Measurements from ENCODE around the gene MTHFD1.

Gene MTHFD1

GRCh38 chr14:64501411-64502171 is 113.4 kb downstream of the MTHFD1 start:
- peak; percentile 16 for DNase-seq

GRCh38 chr14:64502456-64502855 is 114.3 kb downstream of the MTHFD1 start:
- DNase-seq: peak; percentile 10

- no peak for DNase-seq
Measured at GRCh38 chr14:64502887-64503433, 114.8 kb downstream of the MTHFD1 start.

- DNase-seq: peak; percentile 96
Measured at GRCh38 chr14:64503434-64504309, 115.5 kb downstream of the MTHFD1 start, which contains the start of gene ZBTB25. ZBTB25 (minus strand) TSS chr14:64503838; CDS start chr14:64490533, 13,305 bp downstream.

GRCh38 chr14:64504310-64504896 is 116.2 kb downstream of the MTHFD1 start, which contains the start of gene ZBTB1:
ZBTB1 (plus strand) TSS chr14:64504770; CDS start chr14:64521505, 16,735 bp downstream.
- peak; percentile 91 for DNase-seq

GRCh38 chr14:64504897-64505794 is 117.0 kb downstream of the MTHFD1 start:
- peak; percentile 82 for DNase-seq

- DNase-seq: no peak
Measured at GRCh38 chr14:64506721-64507120, 118.6 kb downstream of the MTHFD1 start.

- peak; percentile 10 for DNase-seq
Measured at GRCh38 chr14:64507376-64508156, 119.4 kb downstream of the MTHFD1 start.

GRCh38 chr14:64508215-64508776 is 120.1 kb downstream of the MTHFD1 start:
- DNase-seq: no peak

- DNase-seq: no peak
Measured at GRCh38 chr14:64509036-64509435, 120.9 kb downstream of the MTHFD1 start.
